Neural progenitor cell (in vitro differentiated cells): Measurements from ENCODE around the gene DUXA.

Experiments
- CTCF ChIP-seq: fragments of 200-600 bp; sonication (generic); IDR thresholded peaks from 2 replicates; pipeline ENCODE4 v1.5.1; 2017; ENCODE audit warnings: antibody characterized with exemption, mild to moderate bottlenecking
- EZH2 ChIP-seq: fragments of 200-600 bp; sonication (generic); IDR thresholded peaks from 2 replicates; pipeline ENCODE4 v1.6.1; 2017; ENCODE audit warnings: antibody characterized with exemption, mild to moderate bottlenecking, moderate library complexity
- EZH2phosphoT487 ChIP-seq: fragments of 200-600 bp; sonication (generic); IDR thresholded peaks from 2 replicates; pipeline ENCODE4 v1.6.1; 2017; ENCODE audit warnings: antibody characterized with exemption

GRCh38 chr19:57111329-57111644 is 56.0 kb downstream of the DUXA start:
- no peak for TF ChIP-seq EZH2phosphoT487
- no peak for TF ChIP-seq CTCF
- no peak for TF ChIP-seq EZH2
